ENCODE data around the gene DGCR6L.

DNA sequence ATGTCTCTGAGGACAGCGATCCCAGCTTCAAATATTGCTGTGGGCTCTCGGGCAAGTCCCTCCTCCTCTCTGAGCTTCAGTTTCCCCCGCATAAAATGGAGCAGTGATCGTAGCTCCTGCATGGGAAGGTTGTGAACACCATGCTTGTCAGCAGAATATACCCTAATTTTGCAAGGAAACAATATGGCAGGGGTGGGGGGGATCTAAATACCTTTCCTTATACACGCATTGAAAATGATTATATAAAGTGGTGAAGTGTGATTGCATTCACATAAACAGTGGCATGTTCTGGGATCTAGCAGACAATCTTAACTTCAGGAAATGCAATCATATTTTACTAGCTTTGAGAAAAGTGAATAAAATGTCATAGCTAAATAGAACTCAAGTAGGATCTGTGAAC lies 27.8 kb downstream of the DGCR6L start:
- TF ChIP-seq TCF4 (CRISPR knock-in tag; IDR thresholded peaks at IDR 0.05; ENCODE audit: borderline replicate concordance) (no peak), OSR1 (CRISPR knock-in tag; IDR thresholded peaks at IDR 0.05) (no peak), CSDC2 (CRISPR knock-in tag; IDR thresholded peaks at IDR 0.05) (no peak)
- TF ChIP-seq, protein P1, sequence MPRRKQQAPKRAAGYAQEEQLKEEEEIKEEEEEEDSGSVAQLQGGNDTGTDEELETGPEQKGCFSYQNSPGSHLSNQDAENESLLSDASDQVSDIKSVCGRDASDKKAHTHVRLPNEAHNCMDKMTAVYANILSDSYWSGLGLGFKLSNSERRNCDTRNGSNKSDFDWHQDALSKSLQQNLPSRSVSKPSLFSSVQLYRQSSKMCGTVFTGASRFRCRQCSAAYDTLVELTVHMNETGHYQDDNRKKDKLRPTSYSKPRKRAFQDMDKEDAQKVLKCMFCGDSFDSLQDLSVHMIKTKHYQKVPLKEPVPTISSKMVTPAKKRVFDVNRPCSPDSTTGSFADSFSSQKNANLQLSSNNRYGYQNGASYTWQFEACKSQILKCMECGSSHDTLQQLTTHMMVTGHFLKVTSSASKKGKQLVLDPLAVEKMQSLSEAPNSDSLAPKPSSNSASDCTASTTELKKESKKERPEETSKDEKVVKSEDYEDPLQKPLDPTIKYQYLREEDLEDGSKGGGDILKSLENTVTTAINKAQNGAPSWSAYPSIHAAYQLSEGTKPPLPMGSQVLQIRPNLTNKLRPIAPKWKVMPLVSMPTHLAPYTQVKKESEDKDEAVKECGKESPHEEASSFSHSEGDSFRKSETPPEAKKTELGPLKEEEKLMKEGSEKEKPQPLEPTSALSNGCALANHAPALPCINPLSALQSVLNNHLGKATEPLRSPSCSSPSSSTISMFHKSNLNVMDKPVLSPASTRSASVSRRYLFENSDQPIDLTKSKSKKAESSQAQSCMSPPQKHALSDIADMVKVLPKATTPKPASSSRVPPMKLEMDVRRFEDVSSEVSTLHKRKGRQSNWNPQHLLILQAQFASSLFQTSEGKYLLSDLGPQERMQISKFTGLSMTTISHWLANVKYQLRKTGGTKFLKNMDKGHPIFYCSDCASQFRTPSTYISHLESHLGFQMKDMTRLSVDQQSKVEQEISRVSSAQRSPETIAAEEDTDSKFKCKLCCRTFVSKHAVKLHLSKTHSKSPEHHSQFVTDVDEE (CRISPR knock-in tag; IDR thresholded peaks at IDR 0.05), result no peak

All from SK-N-SH treated with all-trans-retinoic acid at 6 μM for 48 hours (cell line).